SU-DHL-6 (cell line): ENCODE measurements around the gene DCHS2.

Experiments
- H2AFZ ChIP-seq: fragments of 200-600 bp; sonication (generic); 2 replicates; pipeline ENCODE4 v1.6.1; 2014; ENCODE audit warnings: low read depth, mild to moderate bottlenecking, moderate library complexity, mixed read lengths, antibody characterized with exemption, low read length; ENCODE audit not compliant: severe bottlenecking
- H3F3A ChIP-seq: fragments of 200-600 bp; shearing (Covaris generic); 2 replicates; pipeline ENCODE4 v1.6.0; 2016; ENCODE audit warnings: antibody characterized with exemption, mild to moderate bottlenecking; ENCODE audit not compliant: insufficient read depth
- H3K27ac ChIP-seq: fragments of 200-600 bp; sonication (generic); 2 replicates; pipeline ENCODE4 v1.5.1; 2016; ENCODE audit warnings: low read depth, mild to moderate bottlenecking, low read length, moderate library complexity, mixed read lengths
- H3K27me3 ChIP-seq: fragments of 200-600 bp; sonication (generic), shearing (Covaris generic); 2 replicates; pipeline ENCODE4 v1.6.0; 2014; ENCODE audit warnings: mild to moderate bottlenecking, low read length
- H3K36me3 ChIP-seq: fragments of 200-600 bp; sonication (generic); 2 replicates; pipeline ENCODE4 v1.6.1; 2014; ENCODE audit warnings: mild to moderate bottlenecking, low read length, mixed read lengths
- H3K4me2 ChIP-seq: fragments of 300-600, 200-600 bp; shearing (Covaris generic), sonication (generic); 2 replicates; pipeline ENCODE4 v1.6.0; 2014; ENCODE audit warnings: low read length, low read depth, mild to moderate bottlenecking; ENCODE audit not compliant: poor library complexity, severe bottlenecking
- H3K4me3 ChIP-seq: fragments of 200-600 bp; sonication (generic); 2 replicates; pipeline ENCODE4 v1.5.1; 2014; ENCODE audit warnings: antibody characterized with exemption, low read length, mild to moderate bottlenecking, mixed read lengths; ENCODE audit not compliant: insufficient read depth, poor library complexity, severe bottlenecking
- H3K79me2 ChIP-seq: fragments of 200-600 bp; sonication (generic); 2 replicates; pipeline ENCODE4 v1.6.1; 2014; ENCODE audit warnings: mild to moderate bottlenecking, low read length, moderate library complexity; ENCODE audit not compliant: insufficient read depth
- H3K9ac ChIP-seq: fragments of 200-600 bp; sonication (generic); 2 replicates; pipeline ENCODE4 v1.7.0; 2014; ENCODE audit warnings: mild to moderate bottlenecking, low read length
- H3K9me2 ChIP-seq: fragments of 200-600 bp; sonication (generic); replicated peaks from 2 replicates; pipeline ENCODE4 v1.6.1; 2014; ENCODE audit warnings: low read length; ENCODE audit not compliant: insufficient read depth
- H3K9me3 ChIP-seq: fragments of 200-600 bp; sonication (generic); 2 replicates; pipeline ENCODE4 v1.6.1; 2014; ENCODE audit warnings: low read length, mixed read lengths; ENCODE audit not compliant: insufficient read depth
- H4K20me1 ChIP-seq: fragments of 200-600 bp; sonication (generic); 2 replicates; pipeline ENCODE4 v1.6.1; 2014; ENCODE audit warnings: low read depth, mild to moderate bottlenecking, antibody characterized with exemption, low read length, moderate library complexity, mixed read lengths
- CTCF ChIP-seq: fragments of 200-600 bp; sonication (generic); IDR thresholded peaks from one replicate; pipeline ENCODE4 v1.5.1; 2017; ENCODE audit warnings: antibody characterized with exemption, mild to moderate bottlenecking, low read length, moderate library complexity; ENCODE audit not compliant: insufficient read depth, poor library complexity, severe bottlenecking
- EZH2phosphoT487 ChIP-seq: fragments of 200-600 bp; sonication (generic), shearing (Covaris generic); conservative IDR thresholded peaks from 2 replicates; pipeline ENCODE4 v1.6.1; 2018; ENCODE audit warnings: mild to moderate bottlenecking, antibody characterized with exemption, low read length, moderate library complexity, mixed read lengths

The DCHS2 gene

DNA sequence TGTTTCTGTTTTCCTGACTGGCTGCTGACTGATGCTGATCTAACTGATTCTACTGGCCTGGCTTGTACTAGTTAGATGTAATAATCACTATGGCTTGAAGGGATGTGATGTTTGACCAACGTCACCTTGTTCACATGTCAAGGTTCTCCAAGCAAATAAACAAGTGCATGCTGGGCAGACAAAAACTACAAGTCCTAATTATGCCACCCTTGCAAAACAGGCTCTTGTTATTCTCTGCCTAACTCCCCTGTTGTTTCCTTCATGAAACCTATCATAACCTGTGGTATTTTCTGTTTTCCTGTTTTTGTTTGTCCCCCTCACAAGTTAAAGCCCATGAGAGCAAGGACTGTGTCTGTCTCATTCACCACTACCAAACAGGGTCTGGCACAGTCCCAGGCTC is 146.2 kb downstream of the DCHS2 start:
- Histone ChIP-seq H3K36me3 (no peaks in the 10 kb centered on the region), H3K9me2 (no peaks in the 10 kb centered on the region), H3K9ac (no peak overlapping the region), H3F3A (no peaks in the 10 kb centered on the region), H3K9me3 (no peaks in the 10 kb centered on the region), H4K20me1 (no peaks in the 10 kb centered on the region), H3K27me3 (no peaks in the 10 kb centered on the region), H3K4me2 (no peak overlapping the region), H3K27ac (no peak overlapping the region), H3K79me2 (no peaks in the 10 kb centered on the region), H2AFZ (no peak overlapping the region), H3K4me3 (no peak overlapping the region)
- TF ChIP-seq CTCF (no peak), EZH2phosphoT487 (no peak)

GRCh38 chr4:154344686-154345085 is 146.9 kb downstream of the DCHS2 start:
- no peaks in the 10 kb centered on the region for H3F3A ChIP-seq
- H3K9ac ChIP-seq: no peak overlapping the region
- no peaks in the 10 kb centered on the region for H4K20me1 ChIP-seq
- TF ChIP-seq CTCF (no peak), EZH2phosphoT487 (no peak)
- H3K9me3 ChIP-seq: no peaks in the 10 kb centered on the region
- no peak overlapping the region for H3K4me2 ChIP-seq
- no peaks in the 10 kb centered on the region for H3K36me3 ChIP-seq
- H2AFZ ChIP-seq: no peak overlapping the region
- H3K4me3 ChIP-seq: no peak overlapping the region
- no peaks in the 10 kb centered on the region for H3K79me2 ChIP-seq
- H3K9me2 ChIP-seq: no peaks in the 10 kb centered on the region
- no peaks in the 10 kb centered on the region for H3K27me3 ChIP-seq
- no peak overlapping the region for H3K27ac ChIP-seq

GRCh38 chr4:154343651-154344050 is 147.9 kb downstream of the DCHS2 start:
- Histone ChIP-seq H3K4me3 (no peak overlapping the region), H3K79me2 (no peaks in the 10 kb centered on the region), H3K4me2 (no peak overlapping the region), H4K20me1 (no peaks in the 10 kb centered on the region), H3F3A (no peaks in the 10 kb centered on the region), H3K27me3 (no peaks in the 10 kb centered on the region), H3K9me3 (no peaks in the 10 kb centered on the region), H3K9ac (no peak overlapping the region), H2AFZ (no peak overlapping the region), H3K9me2 (no peaks in the 10 kb centered on the region), H3K27ac (no peak overlapping the region), H3K36me3 (no peaks in the 10 kb centered on the region)
- no peak for TF ChIP-seq CTCF
- no peak for TF ChIP-seq EZH2phosphoT487
